Neural crest cell (in vitro differentiated cells): ENCODE measurements around the gene PLA2G2E. TPM values are rescaled to one million over a fixed set of nuclear protein-coding genes. Genes with fewer than 3 reads are reported as not detected.
"Not testable (repeated sequence)": the region's sequence is repeated elsewhere in the genome, so short reads cannot be mapped to it uniquely, and the experiment has no call there.

Experiments
- DNase-seq: peaks from one replicate; pipeline ENCODE4 v3.0.0; 2021; ENCODE audit warnings: low read depth, mixed read lengths, low spot score
- H3K27ac Mint-ChIP-seq: one replicate; pipeline ENCODE4 v1.8.0; 2021; ENCODE audit warnings: mild to moderate bottlenecking, mixed read lengths; ENCODE audit not compliant: unreplicated experiment
- H3K27me3 Mint-ChIP-seq: 2 replicates; pipeline ENCODE4 v1.8.0; 2021; ENCODE audit warnings: low read depth, mild to moderate bottlenecking, mixed read lengths
- H3K36me3 Mint-ChIP-seq: 2 replicates; pipeline ENCODE4 v1.8.0; 2021; ENCODE audit warnings: low read depth, mild to moderate bottlenecking, mixed read lengths
- H3K4me1 Mint-ChIP-seq: 2 replicates; pipeline ENCODE4 v1.8.0; 2021; ENCODE audit warnings: mixed read lengths
- H3K4me3 Mint-ChIP-seq: one replicate; pipeline ENCODE4 v1.8.0; 2021; ENCODE audit warnings: mild to moderate bottlenecking, mixed read lengths
- H3K9me3 Mint-ChIP-seq: 2 replicates; pipeline ENCODE4 v1.8.0; 2021; ENCODE audit warnings: mixed read lengths
- total RNA-seq: library from RNA; stranded (reverse); gene quantifications from 2 replicates; pipeline ENCODE4 v1.2.1, GENCODE V29; 2021
- TF ChIP-seq, protein P1 (sequence below): fragments of 200-600 bp; sonication (generic); conservative IDR thresholded peaks from 2 replicates; pipeline ENCODE4 v1.5.0; 2021; ENCODE audit warnings: antibody characterized with exemption, mild to moderate bottlenecking

Gene PLA2G2E
- total RNA-seq, 1 donor from 2014 or later: not detected

DNA sequence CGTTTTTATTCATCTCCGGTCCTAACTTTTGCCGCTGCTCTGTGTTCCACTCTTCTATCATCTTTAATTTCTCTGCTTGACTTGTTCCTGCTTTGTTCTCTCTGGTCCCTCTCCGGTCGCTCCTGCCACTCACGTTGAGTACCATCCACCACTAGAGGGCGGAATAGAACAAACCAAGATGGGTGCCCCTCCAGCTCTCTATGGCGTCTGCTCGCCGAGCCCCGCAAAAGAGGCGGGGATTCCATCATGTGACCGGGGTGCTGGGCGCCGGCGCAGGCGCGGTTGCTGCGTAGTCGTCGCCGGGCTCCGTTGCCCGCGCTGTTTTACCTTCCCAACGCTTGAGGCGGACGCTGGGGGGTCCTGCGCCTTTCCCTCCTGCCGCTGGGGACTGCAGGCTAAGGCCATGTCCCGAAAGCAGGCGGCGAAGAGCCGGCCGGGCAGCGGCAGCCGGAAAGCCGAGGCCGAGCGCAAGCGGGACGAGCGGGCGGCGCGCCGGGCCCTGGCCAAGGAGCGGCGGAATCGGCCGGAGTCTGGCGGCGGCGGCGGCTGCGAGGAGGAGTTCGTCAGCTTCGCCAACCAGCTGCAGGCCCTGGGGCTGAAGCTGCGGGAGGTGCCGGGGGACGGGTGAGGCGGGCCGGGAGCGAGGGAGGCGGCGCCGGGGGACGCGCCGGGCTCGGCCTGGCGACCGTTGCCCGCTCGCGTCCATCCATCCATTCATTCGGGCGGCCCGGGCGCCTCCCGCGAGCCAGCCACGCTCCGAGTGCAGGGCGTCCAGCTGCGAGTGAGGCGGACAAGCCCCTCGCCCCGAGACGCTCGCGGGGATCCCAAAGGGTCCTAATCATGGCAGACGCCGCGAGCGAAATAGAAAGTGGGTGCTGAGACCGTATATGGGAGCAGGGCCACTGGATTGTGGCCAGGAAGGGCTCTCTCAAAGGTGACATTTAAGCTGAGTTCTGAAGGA lies 41.0 kb downstream of the PLA2G2E start, which contains the start of gene OTUD3:
OTUD3 (plus strand) TSS at position 285 of the 961 bp plus-strand sequence; CDS start at position 404, 119 bp downstream.
- H3K4me3 Mint-ChIP-seq: peak within 1 kb of the TSS; percentile 72
- H3K4me1 Mint-ChIP-seq: peaks cover 33% of the 10 kb centered on the region
- peaks cover 3% of the 10 kb centered on the region for H3K9me3 Mint-ChIP-seq
- H3K36me3 Mint-ChIP-seq: no peaks in the 10 kb centered on the region
- no peaks in the 10 kb centered on the region for H3K27me3 Mint-ChIP-seq
- peak within 1 kb of the TSS; percentile 82 for H3K27ac Mint-ChIP-seq
- peak; percentile 93 for DNase-seq
- TF ChIP-seq, protein P1, sequence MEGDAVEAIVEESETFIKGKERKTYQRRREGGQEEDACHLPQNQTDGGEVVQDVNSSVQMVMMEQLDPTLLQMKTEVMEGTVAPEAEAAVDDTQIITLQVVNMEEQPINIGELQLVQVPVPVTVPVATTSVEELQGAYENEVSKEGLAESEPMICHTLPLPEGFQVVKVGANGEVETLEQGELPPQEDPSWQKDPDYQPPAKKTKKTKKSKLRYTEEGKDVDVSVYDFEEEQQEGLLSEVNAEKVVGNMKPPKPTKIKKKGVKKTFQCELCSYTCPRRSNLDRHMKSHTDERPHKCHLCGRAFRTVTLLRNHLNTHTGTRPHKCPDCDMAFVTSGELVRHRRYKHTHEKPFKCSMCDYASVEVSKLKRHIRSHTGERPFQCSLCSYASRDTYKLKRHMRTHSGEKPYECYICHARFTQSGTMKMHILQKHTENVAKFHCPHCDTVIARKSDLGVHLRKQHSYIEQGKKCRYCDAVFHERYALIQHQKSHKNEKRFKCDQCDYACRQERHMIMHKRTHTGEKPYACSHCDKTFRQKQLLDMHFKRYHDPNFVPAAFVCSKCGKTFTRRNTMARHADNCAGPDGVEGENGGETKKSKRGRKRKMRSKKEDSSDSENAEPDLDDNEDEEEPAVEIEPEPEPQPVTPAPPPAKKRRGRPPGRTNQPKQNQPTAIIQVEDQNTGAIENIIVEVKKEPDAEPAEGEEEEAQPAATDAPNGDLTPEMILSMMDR: peak; percentile 92

DNA sequence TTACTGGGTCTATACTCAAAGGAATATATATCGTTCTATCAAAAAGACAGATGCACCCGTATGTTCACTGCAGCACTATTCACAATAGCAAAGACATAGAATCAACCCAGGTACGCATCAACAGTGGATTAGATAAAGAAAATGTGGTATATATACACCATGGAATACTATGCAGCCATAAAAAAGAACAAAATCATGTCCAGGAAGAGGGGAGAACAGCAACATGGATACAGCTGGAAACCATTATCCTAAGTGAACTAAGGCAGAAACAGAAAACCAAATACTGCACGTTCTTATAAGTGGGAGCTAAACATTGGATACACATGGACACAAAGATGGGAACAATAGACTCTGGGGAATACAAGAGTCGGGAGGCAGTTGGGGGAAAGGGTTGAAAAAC lies 42.6 kb downstream of the PLA2G2E start:
- not testable (repeated sequence) for H3K27ac Mint-ChIP-seq, H3K27me3 Mint-ChIP-seq, H3K9me3 Mint-ChIP-seq, DNase-seq, H3K36me3 Mint-ChIP-seq
- Mint-ChIP-seq H3K4me3 (peak overlapping the region; percentile 50), H3K4me1 (peaks cover 33% of the 10 kb centered on the region)

DNA sequence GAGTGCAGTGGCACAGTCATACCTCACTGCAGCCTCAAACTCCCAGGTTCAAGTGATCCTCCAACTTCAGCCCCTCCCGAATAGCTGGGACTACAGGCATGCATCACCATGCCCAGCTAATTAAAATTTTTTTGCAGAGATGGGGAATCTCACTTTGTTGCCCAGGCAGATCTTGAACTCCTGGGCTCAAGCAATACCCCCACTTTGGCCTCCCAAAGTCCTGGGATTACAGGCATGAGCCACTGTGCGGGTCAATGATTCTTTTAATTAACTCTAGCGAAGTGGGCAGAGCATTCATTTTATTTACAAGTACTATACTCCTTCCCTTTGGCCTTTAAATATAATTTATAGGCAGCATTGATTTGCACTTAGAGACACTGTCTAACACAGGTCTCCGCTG lies 43.8 kb downstream of the PLA2G2E start:
- Mint-ChIP-seq H3K27ac (no peak overlapping the region), H3K4me1 (peaks cover 27% of the 10 kb centered on the region), H3K36me3 (no peaks in the 10 kb centered on the region), H3K4me3 (no peak overlapping the region), H3K27me3 (peaks cover 2% of the 10 kb centered on the region), H3K9me3 (peaks cover 3% of the 10 kb centered on the region)
- TF ChIP-seq, protein P1: no peak
- DNase-seq: no peak

DNA sequence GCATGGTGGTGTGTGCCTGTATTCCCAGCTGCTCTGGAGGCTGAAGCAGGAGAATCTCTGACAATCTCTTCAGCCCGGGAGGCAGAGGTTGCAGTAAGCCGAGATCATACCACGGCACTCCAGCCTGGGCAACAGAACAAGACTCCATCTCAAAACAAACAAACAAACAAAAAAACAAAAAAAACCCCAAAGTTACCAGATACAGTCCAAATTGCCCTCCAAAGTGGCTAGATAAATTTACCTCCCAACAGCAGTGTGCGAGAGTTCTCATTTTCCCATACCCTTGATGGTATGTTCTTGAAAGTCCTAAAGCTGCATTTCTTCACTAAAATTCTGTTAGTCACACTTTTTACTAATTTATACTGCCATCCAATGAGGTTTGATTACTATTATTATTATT lies 44.2 kb downstream of the PLA2G2E start:
- Mint-ChIP-seq H3K27ac (no peak overlapping the region), H3K4me3 (no peak overlapping the region), H3K36me3 (no peaks in the 10 kb centered on the region), H3K27me3 (peaks cover 2% of the 10 kb centered on the region), H3K4me1 (peaks cover 24% of the 10 kb centered on the region), H3K9me3 (peaks cover 3% of the 10 kb centered on the region)
- TF ChIP-seq, protein P1: no peak
- DNase-seq: no peak

DNA sequence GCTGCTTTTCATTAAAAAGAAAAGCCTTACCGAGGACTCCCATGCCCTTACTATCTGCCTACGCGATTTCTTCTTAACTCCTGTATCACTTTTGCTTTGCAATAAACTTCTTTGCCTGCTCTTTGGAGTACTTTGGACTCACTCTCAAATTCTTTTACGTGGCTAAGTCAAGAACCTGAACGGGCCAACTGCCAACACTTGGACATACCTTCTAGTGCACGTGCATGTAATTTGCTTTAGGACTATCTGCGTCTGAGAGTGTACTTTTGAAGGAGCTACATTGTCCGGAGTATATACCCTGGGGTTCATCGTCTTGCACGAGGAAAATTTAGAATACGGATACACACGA lies 44.8 kb downstream of the PLA2G2E start:
- peaks cover 2% of the 10 kb centered on the region for H3K27me3 Mint-ChIP-seq
- no peaks in the 10 kb centered on the region for H3K36me3 Mint-ChIP-seq
- TF ChIP-seq, protein P1: no peak
- H3K4me1 Mint-ChIP-seq: peaks cover 18% of the 10 kb centered on the region
- H3K27ac Mint-ChIP-seq: no peak overlapping the region
- H3K4me3 Mint-ChIP-seq: no peak overlapping the region
- H3K9me3 Mint-ChIP-seq: peaks cover 3% of the 10 kb centered on the region
- DNase-seq: no peak
